HG03460 (cell line): Measurements from ENCODE around the gene PITHD1.
A peak's percentile ranks its signal among the peaks of the same experiment; 100 is the strongest.
"Not testable (repeated sequence)": the region's sequence is repeated elsewhere in the genome, so short reads cannot be mapped to it uniquely, and the experiment has no call there.

Experiments
- ATAC-seq: cut with Tn5 transposase; IDR thresholded peaks from one replicate; pipeline ENCODE4 v1.9.1; 2021; ENCODE audit not compliant: unreplicated experiment

The PITHD1 gene

DNA sequence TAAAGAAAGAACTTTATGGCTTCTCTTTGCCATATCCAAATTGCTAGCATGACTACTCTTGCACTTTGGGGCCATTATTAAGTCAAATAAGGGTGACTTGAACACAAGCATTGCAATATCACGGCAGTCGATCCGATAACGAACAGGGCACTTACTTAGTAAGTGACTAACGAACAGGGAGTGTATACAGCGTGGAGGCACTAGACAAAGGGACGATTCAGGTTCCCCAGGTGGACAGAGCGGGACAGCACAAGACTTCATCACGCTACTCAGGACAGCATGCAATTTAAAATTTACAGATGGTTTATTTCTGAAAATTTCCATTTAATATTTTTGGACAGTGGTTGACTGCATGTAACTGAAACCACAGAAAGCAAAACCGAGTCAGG, 5.4 kb upstream of the PITHD1 start:
- ATAC-seq = no peak

DNA sequence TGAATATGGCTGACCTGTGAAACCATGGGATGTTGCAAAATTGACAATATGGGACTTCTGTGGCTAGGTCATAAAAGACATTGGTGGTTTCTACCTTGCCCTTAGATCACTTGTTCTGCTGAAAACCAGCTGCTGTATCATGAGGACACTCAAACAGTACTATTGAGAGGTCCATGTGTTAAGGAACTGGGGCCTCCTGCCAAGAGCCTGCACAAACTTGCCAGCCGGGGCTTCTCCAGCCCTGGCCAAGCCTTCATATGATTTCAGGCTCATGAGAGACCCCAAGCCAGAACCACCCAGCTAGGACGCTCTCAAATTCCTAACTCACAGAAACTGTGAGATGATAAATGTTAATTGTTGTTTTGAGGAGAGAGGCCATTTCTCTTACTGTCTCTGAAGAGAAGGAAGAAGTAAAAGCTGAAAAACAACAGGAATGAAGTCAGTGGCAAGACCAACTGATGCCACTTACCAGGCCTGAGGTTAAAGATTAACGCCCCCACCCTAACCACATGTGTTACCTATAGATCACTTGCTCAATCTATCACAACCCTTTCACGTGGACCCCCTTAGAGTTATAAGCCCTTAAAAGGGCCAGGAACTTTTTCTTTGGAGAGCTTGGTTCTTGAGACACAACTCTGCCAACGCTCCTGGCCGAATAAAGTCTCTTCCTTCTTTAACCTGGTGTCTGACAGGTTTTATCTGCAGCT, 3.9 kb upstream of the PITHD1 start:
- no peak for ATAC-seq

DNA sequence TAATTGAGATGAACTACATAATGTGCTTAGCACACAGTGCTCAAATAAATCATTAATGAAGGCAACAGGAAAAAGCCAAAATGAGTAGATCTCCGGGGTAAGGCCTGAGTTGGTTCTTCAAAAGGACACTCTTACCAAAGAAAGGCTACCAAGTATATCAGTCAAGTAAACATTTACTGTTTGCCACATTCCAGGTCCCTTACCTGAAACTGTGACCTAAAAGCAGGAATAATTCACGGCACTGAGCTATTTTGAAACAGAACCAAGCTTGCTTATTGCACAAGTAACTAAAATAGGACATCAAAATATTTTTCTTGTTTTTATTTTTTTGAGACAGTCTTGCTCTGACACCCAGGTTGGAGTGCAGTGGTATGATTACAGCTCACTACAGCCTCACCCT, 2.0 kb upstream of the PITHD1 start:
- no peak for ATAC-seq

GRCh38 chr1:23779826-23780371, 1.7 kb downstream of the PITHD1 start:
- no peak for ATAC-seq

DNA sequence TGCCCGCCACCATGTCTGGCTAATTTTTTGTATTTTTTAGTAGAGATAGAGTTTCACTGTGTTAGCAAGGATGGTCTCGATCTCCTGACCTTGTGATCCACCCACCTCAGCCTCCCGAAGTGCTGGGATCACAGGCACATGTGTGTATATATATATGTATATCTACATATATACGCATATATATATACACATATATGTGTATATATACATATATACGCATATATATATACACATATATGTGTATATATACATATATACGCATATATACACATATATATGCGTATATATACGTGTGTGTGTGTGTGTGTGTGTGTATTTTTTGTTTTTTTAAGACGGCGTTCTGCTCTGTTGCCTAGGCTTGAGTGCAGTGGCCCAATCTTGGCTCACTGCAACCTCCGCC, 4.9 kb downstream of the PITHD1 start:
- not testable (repeated sequence) for ATAC-seq

GRCh38 chr1:23784846-23785245, 6.6 kb downstream of the PITHD1 start:
- ATAC-seq = no peak

- ATAC-seq = no peak
These were observed 9.5 kb downstream of the PITHD1 start for GRCh38 chr1:23787701-23788100.

- ATAC-seq = no peak
These were observed 10.5 kb downstream of the PITHD1 start for GRCh38 chr1:23788695-23789094.

DNA sequence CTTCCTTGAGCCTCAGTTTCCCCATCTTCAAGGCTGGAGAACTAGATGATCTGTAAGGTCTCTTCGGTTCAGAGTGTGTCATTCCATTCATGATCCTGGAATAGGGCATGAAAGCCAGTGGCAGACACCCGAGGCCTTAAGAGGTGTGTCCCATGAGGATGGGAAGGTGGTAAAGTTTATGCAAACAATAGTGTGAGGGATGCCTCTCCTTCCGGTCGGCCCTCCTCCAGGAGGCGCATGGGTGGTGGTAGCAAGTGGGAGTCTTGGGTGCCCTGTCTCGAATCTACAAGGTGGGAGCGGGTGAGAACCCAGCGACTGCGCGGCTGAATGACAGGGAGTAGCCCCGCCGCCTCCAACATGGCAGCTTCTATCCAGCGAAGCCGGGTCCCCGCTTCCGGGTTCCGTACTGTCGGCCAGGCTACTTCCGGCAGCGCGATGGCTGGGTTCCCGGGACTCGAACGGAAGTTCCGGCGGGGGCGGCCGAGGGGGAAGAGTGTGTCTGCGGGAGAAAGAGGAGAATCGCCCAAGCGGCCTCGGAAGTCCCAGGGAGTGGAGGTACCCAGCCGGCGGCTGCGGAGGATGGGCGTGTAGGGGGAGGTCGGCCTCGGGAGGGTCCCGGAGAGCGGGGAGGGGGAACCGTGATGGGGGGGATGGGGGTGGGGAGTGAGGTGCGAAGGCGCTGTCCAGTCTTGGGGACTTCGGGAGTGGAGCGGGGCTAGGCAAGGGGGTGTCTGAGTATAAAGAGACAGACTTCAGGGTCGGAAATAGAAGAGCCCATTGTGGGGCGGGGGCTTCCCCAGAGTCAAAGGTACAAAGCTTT, 12.7 kb downstream of the PITHD1 start, which contains the start of gene LYPLA2:
Gene LYPLA2, plus strand, starts transcription at position 450 of the 820 bp plus-strand sequence. CDS start 1,538 bp downstream, outside the sequence.
- peak; percentile 72 for ATAC-seq

- no peak for ATAC-seq
These were observed 13.4 kb downstream of the PITHD1 start for GRCh38 chr1:23791516-23792047.

- no peak for ATAC-seq
These were observed 14.1 kb downstream of the PITHD1 start for GRCh38 chr1:23792151-23792945.

GRCh38 chr1:23793018-23793781, 15.0 kb downstream of the PITHD1 start:
- no peak for ATAC-seq

DNA sequence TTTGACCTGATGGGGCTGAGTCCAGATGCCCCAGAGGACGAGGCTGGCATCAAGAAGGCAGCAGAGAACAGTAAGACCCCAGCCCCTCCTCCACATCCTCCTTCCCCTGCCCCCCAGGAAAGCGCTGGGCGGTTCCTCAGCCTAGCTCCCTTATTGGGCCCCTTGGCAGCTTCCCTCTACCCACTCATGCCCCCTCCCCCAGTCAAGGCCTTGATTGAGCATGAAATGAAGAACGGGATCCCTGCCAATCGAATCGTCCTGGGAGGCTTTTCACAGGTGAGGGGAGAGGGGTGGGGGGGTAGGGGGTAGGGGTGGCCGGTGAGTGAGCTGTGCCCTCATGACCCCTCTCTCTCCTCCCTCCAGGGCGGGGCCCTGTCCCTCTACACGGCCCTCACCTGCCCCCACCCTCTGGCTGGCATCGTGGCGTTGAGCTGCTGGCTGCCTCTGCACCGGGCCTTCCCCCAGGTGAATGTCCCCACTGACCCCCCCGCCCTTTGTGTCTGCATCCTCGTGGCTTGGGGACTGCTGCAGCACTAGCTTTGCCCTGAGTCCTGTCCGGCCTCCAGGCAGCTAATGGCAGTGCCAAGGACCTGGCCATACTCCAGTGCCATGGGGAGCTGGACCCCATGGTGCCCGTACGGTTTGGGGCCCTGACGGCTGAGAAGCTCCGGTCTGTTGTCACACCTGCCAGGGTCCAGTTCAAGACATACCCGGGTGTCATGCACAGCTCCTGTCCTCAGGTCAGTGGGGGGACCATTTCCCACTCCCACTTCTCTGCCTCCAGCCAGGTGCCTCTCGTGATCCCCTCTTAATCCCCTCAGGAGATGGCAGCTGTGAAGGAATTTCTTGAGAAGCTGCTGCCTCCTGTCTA, 15.9 kb downstream of the PITHD1 start:
- ATAC-seq = no peak

GRCh38 chr1:23794732-23795182, 16.5 kb downstream of the PITHD1 start:
- not testable (repeated sequence) for ATAC-seq

DNA sequence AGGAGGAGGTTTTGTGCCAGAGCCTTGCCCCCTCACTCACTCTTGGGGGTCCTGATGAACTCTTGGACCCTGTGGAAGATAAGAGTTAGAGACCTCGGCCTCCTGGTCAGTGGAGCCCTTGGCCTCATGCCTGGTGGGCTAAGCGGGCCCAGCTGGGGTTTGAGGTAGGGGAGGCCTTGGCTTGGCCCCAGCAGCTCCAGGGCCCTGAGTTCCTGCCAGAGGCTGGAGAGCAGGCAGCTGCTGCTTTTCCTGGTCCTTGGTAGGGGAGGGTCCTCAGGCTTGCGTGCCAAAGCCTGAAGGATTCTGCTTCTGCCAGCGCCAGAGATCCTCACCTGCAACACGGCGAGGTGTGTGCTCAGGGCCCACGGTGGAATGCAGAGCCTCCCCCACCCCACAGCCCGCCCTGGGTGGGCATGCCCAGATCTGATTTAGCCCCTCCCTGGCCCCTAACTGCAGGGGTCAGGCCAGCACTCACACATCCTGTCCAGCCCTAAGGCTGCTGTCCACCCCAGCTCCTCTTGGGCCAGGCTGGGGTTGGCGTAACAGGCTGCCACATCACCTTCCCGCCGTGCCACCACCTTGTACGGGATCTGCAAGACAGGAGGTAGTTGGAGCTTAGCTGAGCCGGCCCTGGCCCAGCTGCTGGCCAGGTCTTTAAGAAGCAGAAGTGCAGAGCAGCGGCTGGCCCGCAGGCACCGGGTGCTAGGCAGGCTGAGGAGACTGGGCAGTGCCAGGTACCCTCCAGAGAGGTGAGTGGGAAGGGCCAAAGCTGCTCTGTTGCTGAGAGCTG, 17.7 kb downstream of the PITHD1 start:
- ATAC-seq = no peak

- ATAC-seq = no peak
These were observed 18.5 kb downstream of the PITHD1 start for GRCh38 chr1:23796466-23797271.
